HG03571 (cell line): ENCODE data around the gene ALX3.
"Not testable (repeated sequence)": the region's sequence is repeated elsewhere in the genome, so short reads cannot be mapped to it uniquely, and the experiment has no call there.

Experiments
- ATAC-seq: cut with Tn5 transposase; IDR thresholded peaks from one replicate; pipeline ENCODE4 v1.9.1; 2021; ENCODE audit not compliant: unreplicated experiment

ALX3 gene

DNA sequence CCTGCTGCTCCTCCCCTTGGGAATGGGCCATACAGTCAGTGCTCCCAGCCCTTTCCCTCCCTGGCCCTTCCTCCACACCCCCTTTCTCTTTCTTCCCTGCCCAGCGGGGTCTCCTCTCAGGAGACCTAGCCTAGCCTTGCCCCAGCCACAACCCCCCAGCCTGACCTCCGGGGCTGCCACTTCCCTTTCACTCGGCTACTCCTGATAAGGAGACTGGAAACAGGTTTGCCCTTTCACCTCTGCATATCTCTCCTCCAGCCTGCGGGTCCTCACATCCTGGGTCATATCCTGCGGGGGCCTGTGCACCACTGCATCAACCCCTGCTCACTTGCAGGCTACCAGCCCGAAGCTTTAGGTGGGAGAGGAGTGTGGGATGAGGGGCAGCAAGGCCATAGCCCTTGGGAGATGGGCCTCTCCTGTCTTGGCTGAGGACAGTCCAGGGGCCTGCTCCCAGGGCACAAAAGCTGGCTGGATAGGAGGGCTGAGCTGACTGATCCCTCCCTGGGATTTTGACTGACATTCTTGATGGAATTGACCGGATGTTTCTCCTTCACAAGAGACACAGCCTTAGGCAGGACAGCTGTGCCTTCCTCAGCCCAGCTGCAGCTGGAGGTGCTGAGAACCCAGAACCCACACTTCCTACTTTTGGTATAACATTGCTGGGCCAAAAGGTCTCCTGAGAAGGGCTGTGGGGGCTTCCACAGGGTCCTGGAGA is 19.2 kb upstream of the ALX3 start:
- ATAC-seq = no peak

DNA sequence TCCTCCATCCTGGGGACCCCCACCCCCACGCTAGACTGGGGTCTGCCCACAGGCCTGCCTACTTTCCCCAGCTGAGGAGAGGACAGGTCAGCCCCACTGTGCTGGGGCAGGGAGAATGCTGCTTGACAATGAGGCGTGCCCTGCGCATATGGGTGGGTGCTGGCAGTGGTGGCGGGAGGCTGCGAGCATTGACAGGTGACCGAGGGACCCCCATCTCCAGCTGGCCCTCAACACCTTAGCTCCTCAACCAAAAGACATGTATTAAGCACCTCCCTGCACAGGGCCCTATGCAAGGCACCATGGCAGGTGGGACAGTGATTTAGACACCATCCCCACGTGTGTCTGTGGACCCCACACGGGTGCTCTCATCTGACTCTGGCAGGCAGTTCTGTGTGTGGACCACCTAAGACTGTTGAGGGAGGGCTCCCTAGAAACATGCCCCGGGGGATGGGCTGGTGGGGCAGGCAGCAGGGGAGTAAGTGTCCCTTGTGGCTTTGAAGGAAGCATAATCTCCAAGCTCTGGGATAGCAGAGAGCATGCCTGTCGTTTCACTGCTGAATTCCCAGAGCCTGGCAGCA is 18.4 kb upstream of the ALX3 start:
- ATAC-seq = no peak

DNA sequence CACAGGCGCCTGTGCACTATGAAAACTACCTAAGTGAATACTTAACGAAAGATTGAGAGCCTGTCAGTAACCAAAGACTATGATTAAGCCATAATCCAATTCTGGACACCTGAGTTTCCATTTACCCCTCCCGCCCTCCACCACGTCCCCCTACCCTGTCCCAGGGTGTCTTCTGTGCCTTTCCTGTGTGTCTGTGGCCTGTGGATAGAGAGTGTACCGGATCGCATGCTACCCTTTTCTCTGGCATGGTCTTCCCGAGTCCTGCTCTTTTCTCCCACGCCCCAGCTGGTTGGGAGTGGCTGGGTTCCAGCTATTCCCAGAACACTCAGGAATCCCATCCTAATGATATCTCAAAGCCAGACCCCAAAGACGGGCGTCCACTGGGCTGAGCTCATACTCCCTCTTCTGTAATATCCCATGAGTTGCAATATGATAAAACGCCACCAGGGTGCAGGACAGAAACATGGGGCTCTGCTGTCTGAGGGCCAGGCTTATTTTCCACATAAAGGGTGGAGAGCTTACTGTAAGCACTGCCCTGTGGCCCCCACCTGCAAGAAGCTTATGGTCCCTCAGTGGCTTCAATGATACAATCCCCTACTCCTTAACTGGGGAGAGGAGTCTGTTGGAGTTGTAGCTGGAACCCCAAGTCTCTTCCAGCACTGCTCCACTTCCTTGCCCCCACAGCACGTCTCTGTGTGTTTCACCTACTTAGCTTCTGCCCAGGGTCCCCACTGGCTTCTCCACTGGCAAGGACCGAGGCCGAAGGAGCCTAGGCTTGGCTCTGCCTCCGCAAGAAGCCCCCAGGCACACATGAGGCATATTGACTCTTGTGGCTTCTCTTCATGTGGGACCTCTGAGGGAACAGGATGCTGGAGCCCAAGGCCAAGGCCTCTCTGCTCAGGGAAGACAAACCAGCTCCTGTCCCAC is 17.6 kb upstream of the ALX3 start:
- ATAC-seq = no peak

DNA sequence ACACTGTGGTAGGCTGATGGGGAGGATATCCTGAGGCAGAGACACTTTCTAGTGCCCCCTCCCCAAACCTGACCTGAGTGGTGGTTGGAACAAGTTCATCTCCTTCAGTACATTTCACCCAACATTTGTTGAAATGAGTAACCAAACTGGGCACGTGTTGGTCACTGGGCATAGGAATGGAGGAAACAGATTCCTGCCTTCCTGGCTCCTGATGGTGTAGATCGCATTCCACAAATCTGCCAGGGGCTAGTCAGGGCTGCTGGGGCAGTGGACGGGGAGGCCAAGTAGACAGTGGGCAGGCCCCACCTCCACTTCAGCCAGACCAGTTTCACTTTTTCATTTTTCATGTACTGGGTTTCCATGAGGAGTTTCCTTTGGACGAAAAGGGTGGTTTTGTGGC is 16.5 kb upstream of the ALX3 start:
- ATAC-seq = no peak

DNA sequence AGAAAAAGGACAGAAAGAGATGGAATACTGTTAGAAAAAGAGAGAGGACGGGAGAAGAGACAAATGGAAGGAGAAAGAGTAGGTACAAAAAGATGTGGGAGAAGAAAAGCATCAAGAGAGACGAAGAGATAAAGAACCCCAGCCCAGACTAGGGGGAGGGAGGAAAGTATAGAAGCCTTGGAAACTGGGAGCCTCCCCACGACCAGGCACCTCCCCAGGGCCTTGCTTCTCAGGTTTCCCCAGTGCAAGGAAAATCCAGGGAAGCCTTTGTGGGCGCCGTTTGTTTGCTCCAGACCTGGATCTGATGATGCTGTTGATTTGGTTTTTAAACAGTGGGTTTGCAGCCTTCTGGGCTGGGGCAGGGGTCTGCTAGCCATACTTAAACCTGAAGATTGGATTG is 15.2 kb upstream of the ALX3 start:
- no peak for ATAC-seq

DNA sequence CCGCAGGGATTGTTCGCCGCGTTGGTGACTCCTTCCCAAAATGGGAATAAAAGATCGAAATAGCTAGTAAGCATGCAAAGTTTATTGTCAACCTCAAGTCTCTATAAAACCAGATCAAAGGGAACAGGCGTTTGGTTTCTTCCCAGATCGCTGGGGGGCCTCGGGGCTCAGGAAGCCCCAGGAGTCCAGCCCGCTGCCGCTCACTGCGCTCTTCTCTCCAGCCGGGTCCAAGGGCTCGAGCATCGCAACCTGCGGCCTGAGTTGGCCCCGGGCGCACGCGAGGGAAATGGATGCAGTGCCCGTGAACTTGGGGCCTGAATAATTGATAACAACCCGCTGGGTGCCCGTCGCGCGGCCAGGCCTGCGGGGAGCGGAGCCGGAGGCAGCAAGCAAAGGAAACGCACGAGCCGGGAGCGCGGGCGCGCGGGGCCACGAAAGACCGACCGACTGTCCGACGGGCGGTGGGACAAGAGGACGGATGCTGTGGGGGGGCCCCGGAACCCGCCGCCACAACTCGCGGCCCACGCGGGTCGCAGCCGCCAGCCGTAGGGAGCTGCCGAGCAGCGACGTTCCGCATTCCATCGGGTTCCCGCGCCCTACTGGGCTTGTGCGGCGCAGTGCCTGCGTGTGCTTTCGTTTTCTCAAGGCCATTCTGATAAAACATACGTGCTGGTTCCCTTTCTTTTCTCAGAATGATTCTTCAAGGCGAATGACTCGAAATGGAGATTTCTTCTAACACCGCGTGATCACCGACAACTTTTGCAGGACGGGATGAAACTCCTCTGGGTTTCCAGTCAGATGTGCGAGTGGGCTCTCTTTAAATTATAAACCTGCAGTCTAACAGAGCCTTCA is 14.0 kb upstream of the ALX3 start:
- ATAC-seq = no peak

DNA sequence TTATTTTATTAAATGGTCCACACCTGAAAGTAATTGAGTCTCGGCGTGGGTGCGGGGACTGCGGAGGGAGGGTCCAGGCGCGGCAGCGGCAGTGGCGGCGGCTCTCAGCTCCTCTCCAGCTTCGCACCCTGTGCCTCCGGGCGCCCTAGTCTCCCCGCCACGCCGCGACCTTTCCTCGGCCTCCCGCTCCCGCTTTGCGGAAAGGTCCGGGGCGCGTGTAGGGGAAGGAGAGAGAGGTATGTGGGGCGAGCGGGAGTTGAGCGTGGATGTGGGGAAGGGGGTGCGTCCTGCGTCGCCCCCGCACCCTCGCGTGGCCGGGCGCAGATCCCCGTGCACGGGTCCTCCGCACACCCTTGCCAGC is 13.4 kb upstream of the ALX3 start:
- no peak for ATAC-seq

DNA sequence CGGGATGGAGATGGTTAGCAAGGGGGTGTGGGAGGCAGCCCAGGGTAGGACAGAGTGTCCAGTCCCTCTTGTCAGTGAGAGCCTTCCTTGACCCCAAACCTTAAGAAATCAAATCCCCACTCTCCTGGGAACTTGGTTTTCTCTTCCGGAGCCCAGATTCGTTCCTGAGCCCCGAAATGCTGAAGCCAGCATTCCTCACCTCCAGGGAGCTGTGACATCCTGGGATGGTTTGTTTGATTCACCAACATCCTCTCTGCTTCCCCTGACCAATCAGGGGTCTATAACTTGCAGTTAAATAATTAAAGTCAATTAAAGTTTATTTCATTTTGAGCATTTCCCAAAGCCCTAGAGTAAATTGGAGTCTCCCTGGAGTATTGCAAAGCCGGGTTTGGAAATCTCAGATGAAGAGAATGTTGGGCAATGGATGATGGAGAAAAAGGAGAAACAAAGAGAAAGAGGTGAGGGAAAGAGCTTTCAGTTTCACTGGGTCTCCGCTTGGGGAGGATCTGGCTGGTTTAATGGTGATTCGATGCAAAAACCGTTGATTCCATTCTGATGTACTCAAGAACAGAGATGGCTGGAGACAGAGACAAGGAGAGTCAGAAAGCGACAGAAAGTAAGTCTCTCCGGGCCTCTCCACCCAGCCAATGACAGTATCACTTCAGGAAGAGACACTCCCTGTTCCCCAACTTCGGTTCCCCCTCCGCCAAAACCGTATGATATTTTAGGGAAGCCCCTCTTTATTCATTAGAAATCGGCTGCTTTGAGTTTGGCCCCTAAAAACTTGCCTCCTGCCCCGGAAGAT is 12.8 kb upstream of the ALX3 start:
- ATAC-seq = no peak

DNA sequence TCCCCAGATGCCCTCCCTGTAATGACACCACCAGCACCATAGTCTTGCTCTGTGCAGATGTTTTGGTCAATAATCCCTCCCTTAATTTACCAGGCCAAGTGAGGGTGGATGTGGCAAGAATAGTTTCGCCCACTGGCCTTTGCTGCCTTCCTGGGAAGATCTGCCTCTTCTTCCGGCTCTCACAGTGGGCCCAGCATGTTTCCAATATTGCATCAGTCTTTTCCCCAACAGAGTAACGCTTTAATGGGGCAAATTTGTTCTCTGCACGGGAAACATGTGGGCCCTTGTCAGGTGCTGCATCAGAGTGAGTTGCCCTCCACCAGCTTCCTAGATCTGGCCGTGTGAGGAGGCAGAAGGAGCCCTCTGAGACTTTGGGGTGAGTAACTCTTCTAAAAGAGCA is 12.0 kb upstream of the ALX3 start:
- ATAC-seq = no peak

DNA sequence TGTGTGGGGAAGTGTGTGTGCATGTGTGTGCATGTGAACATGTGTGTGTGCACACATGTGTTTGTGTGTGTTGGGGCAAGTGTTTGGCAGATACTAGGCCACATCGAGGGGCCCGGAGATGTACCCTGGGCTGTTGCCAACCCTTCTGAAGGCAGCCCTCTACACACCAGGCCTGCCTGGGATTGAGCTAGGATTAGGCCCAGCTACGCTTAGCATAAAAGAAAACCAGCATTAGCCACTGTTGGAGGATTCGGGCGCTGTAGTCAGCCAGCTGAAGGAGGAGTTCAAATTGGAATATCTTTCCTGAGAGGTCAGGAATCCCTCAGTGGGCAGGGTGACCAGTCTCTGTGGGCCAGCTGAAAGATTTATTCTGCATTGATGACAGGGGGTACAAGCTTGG is 10.6 kb upstream of the ALX3 start:
- ATAC-seq = no peak

DNA sequence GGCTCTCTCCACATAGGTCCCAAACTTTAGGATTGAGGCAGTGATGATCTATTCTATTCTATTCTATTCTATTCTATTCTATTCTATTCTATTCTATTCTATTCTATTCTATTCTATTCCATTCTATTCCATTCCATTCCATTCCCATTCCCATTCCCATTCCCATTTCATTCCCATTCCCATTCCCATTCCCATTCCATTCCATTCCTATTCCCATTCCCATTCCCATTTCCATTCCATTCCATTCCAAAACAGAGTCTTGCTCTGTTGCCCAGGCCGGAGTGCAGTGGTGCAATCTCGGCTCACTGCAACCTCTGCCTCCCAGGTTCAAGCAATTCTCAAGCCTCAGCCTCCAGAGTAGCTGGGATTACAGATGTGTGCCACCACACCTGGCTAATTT is 9.5 kb upstream of the ALX3 start:
- not testable (repeated sequence) for ATAC-seq

DNA sequence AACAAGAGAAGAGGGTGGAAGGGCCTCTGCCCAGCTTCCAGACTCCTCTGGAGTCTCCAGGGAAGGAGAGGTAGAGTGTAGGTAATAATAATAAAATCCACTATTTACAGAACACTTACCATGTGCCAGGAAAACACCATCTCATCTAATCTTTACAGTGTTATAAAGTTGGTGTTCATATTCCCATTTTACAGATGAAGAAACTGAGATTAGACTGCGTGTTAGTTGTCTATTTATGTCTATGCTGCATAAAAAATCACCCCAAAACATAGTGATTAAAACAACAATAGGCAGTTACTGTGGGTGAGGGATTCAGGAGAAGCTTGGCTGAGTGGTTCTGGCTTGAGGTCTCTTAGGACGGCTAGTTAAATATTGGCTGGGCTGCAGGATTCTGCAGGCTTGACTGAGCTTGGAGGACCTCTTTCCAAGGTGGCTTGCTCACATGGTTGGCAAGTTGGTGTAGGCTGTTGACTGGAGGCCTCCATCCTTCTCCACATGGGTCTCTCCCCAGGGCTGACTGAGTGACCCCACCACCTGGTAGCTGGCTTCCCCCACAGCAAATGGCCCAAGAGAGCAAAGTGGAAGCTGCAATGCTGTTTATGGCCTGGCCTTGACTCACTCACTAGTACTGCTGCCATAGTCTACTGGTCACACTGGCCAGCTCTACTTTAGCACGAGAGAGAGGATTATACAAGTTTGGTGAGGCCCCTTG is 6.5 kb upstream of the ALX3 start:
- ATAC-seq = no peak

DNA sequence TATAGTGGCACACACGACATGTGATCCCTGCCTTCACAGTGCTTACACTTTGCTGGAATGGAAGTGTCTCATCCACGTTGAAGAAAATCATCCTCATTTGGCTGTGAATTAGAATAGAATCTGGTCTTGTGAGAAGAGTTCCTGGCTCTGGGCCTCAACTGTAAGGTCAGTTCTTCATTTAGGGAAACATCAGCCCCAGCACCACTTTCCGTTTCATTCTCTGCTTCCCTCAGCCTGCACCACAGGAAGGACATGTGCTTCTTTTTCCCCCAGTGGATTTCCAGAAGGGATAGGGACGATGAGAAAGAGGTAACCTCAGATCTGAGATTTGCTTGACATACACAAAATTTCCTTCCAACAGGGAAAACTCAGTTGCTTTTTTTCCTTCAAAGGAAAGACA is 3.7 kb upstream of the ALX3 start:
- no peak for ATAC-seq

DNA sequence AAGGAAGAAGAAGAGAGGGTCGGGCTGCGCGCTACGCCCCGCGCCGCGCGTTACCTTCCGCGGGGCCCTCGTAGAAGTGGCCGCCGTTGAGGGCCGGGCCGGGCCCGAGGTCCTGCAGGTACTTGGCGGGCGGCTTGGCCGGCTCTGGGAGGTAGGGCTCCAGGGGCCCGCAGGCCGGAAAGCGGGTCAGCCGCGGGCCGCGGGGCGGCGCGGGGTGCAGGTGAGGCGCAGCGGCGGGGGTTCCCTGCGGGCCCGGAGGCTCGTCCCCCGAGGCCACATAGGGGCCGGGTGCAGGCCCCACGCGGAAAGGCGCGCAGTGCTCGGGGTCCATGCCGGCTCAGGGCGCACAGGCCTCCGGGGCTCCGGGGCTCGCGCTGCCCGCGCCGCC is 196 bp downstream of the ALX3 start:
- no peak for ATAC-seq

DNA sequence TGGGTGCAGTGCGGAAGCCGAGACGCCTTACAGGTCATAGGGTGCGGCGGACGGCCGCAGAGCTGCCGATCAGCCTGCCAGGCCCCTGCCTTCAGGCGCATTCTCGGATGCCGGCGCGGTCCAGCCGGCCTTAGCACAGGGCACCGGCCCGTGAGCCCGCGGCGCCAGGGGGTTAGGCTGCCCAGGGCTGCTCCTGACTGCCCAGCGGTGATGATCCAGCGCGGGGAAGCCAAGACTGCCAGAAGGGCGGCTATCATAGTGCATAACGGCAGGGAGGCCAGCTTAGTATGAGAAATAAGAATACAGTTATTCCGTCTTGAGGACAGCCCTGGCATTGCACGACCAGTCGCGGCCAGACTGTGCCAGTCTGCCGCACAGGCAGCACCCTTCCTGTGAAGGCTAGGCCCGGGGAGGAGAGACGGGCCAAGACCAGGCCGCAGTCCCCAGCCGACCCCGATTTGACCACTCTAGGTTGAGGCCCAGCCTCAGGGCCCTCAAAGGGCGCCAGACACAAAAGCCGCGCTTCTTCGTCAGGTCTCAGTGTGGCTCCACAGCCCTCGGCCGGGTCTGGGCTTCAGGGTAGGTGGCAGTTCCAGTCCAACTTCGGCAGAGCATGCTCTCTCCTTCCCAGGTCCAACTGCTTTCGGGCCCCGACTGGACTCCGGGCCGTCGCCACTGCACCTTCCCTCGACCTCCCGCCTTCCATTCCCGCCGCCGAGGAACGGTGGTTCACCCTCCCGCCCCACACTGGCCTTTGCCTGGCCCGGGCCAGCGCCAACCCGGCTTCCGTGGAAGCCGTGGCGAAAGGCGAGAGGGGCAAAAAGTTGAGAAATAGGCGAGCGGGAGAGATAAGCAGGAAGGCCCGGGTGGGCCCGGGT is 829 bp downstream of the ALX3 start:
- no peak for ATAC-seq

DNA sequence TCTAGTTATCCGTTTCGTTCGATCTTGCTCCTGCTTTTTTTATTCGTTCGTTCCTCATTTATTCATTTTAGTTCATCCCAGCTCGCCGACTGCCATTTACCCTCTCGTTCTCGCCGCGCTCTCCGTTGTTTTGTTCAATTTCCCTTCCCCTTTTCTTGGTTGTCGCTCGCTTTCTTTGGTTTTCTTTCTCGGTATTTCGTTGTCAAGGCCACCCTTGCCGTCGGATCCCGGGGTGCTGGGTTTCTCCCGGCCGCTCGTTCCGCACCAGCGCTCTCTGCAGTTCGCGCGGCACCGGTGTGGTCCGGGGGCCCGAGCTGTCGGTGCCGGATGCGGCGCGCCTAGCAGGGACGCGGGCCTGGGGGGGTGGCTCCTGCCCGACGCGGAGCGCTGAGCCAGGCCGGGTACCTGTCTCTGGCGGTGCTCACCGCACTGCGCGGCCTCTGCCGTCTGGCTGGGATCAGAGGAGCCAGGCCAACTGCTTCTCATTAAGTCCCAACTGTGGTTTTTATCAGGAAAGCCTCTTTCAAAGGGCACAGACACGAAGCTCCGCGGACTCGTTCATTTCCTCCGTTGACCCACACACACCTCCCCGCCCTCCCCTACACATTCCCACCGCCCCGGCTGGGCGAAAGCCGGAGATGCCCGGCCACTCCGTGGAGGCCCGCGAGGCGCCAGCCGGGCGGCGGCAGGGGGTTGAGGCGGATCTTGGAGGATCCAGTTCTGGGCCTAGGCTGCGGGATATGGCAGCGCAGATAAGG is 1.6 kb downstream of the ALX3 start:
- ATAC-seq = no peak

DNA sequence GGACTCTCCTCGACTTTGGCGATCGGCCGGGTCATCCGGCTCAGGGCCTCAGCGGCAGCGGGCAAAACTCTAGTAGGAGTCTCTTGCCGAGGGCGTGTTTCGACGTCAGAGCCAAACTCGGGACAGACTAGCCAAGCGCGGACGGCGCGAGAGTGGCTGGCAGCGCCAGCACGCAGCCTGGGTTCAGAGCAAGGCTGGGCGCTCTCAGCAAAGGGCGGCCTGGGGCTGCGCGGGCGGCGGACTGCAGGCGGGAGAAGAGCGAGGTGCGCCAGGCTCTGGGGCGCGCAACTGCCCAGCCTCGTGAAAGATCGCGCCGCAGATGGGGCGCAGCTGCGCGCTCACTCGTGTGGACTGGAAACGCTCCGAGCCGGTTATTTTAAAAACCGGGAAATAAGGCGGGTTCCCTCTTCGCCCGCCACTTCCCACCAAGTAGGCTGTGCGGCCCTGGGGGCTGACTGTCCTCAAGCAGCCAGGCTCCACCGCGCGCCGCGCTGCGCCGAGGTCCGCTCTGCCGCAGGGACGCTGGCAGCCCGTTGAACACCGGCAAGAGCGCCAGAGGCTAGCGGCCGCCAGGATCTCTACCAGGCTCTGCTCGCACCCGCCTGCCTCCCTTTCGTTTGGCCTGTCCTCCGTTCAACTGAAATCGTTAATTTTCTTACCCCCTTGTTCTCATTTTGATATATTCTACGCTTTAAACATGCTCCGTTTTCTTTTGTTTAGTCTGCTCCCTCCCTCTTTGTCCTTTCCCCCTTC is 2.4 kb downstream of the ALX3 start:
- no peak for ATAC-seq
